ENCODE measurements around the gene UBE2Q1.
A peak's percentile ranks its signal among the peaks of the same experiment; 100 is the strongest.

Gene UBE2Q1

GRCh38 chr1:154607106-154607608 is 48.7 kb upstream of the UBE2Q1 start:
- peak overlapping the region; percentile 60 for H3K4me3 ChIP-seq (replicated peaks; ENCODE audit: insufficient read depth, low read length)
- H3K27ac ChIP-seq (replicated peaks), result peak overlapping the region; percentile 64
- H3K27me3 ChIP-seq (ENCODE audit: insufficient read depth, poor library complexity, severe bottlenecking), result no peaks in the 10 kb centered on the region
- no peak for TF ChIP-seq REST (IDR thresholded peaks at IDR 0.05; ENCODE audit: insufficient replicate concordance, low read depth)
- TF ChIP-seq SPI1 (IDR thresholded peaks at IDR 0.05; ENCODE audit: borderline replicate concordance, low read depth), result no peak
- TF ChIP-seq, protein P1, sequence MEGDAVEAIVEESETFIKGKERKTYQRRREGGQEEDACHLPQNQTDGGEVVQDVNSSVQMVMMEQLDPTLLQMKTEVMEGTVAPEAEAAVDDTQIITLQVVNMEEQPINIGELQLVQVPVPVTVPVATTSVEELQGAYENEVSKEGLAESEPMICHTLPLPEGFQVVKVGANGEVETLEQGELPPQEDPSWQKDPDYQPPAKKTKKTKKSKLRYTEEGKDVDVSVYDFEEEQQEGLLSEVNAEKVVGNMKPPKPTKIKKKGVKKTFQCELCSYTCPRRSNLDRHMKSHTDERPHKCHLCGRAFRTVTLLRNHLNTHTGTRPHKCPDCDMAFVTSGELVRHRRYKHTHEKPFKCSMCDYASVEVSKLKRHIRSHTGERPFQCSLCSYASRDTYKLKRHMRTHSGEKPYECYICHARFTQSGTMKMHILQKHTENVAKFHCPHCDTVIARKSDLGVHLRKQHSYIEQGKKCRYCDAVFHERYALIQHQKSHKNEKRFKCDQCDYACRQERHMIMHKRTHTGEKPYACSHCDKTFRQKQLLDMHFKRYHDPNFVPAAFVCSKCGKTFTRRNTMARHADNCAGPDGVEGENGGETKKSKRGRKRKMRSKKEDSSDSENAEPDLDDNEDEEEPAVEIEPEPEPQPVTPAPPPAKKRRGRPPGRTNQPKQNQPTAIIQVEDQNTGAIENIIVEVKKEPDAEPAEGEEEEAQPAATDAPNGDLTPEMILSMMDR (IDR thresholded peaks at IDR 0.05; ENCODE audit: insufficient read depth, low read length), result no peak
- TF ChIP-seq GABPA (IDR thresholded peaks at IDR 0.05; ENCODE audit: low read depth), result no peak
- TF ChIP-seq POLR2AphosphoS5 (IDR thresholded peaks at IDR 0.05; ENCODE audit: low read depth), result no peak; the same call in 1 of the 2 replicates
- no peak for DNase-seq (ENCODE audit: low read depth in 1 of 2, low spot score in 1 of 2)

- no peak overlapping the region for H3K27ac ChIP-seq (replicated peaks)
- H3K27me3 ChIP-seq (ENCODE audit: insufficient read depth, poor library complexity, severe bottlenecking), result no peaks in the 10 kb centered on the region
- no peak for DNase-seq (ENCODE audit: low read depth in 1 of 2, low spot score in 1 of 2)
- H3K4me3 ChIP-seq (replicated peaks; ENCODE audit: insufficient read depth, low read length), result no peak overlapping the region
- TF ChIP-seq, protein P1 (IDR thresholded peaks at IDR 0.05; ENCODE audit: insufficient read depth, low read length), result no peak
- TF ChIP-seq POLR2AphosphoS5 (IDR thresholded peaks at IDR 0.05; ENCODE audit: low read depth) (no peak), GABPA (IDR thresholded peaks at IDR 0.05; ENCODE audit: low read depth) (no peak), REST (IDR thresholded peaks at IDR 0.05; ENCODE audit: insufficient replicate concordance, low read depth) (no peak), SPI1 (IDR thresholded peaks at IDR 0.05; ENCODE audit: borderline replicate concordance, low read depth) (no peak)
These were observed 47.1 kb upstream of the UBE2Q1 start for GRCh38 chr1:154605534-154605933.

- no peak for DNase-seq (ENCODE audit: low read depth in 1 of 2, low spot score in 1 of 2)
- H3K27me3 ChIP-seq (ENCODE audit: insufficient read depth, poor library complexity, severe bottlenecking), result no peaks in the 10 kb centered on the region
- H3K4me3 ChIP-seq (replicated peaks; ENCODE audit: insufficient read depth, low read length), result no peak overlapping the region
- H3K27ac ChIP-seq (replicated peaks), result no peak overlapping the region
- TF ChIP-seq POLR2AphosphoS5 (IDR thresholded peaks at IDR 0.05; ENCODE audit: low read depth), result no peak
- no peak for TF ChIP-seq SPI1 (IDR thresholded peaks at IDR 0.05; ENCODE audit: borderline replicate concordance, low read depth)
- no peak for TF ChIP-seq REST (IDR thresholded peaks at IDR 0.05; ENCODE audit: insufficient replicate concordance, low read depth)
- no peak for TF ChIP-seq GABPA (IDR thresholded peaks at IDR 0.05; ENCODE audit: low read depth)
- TF ChIP-seq, protein P1 (IDR thresholded peaks at IDR 0.05; ENCODE audit: insufficient read depth, low read length), result no peak
These were observed 44.9 kb upstream of the UBE2Q1 start for GRCh38 chr1:154603317-154603716.
